GM20431 (cell line): Measurements from ENCODE around the gene MAP3K20.
"Not testable (repeated sequence)": the region's sequence is repeated elsewhere in the genome, so short reads cannot be mapped to it uniquely, and the experiment has no call there.

Experiments used
- in situ Hi-C: fragments of 300-500 bp; cut with MseI, MboI; formaldehyde crosslinking; loops from one replicate; pipeline ENCODE4 v1.15.0; 2020; ENCODE audit warnings: low sequenced_read_pairs; ENCODE audit not compliant: unreplicated experiment

Gene MAP3K20

GRCh38 chr2:173117678-173118077, 42.0 kb downstream of the MAP3K20 start:
- in situ Hi-C loops, result no loop called here

GRCh38 chr2:173118395-173118794, 42.7 kb downstream of the MAP3K20 start:
- in situ Hi-C loops, result no loop called here

- in situ Hi-C loops, result no loop called here
Measured at GRCh38 chr2:173119069-173119807, 43.6 kb downstream of the MAP3K20 start.

- in situ Hi-C loops, result no loop called here
Measured at GRCh38 chr2:173119944-173120343, 44.3 kb downstream of the MAP3K20 start.

- in situ Hi-C loops, result no loop called here
Measured at GRCh38 chr2:173122936-173123335, 47.3 kb downstream of the MAP3K20 start.

GRCh38 chr2:173124441-173124840, 48.8 kb downstream of the MAP3K20 start:
- in situ Hi-C loops, result no loop called here

GRCh38 chr2:173126819-173127218, 51.2 kb downstream of the MAP3K20 start:
- in situ Hi-C loops, result no loop called here

GRCh38 chr2:173128132-173128531, 52.5 kb downstream of the MAP3K20 start:
- in situ Hi-C loops, result not testable (repeated sequence)

- in situ Hi-C loops, result no loop called here
Measured at GRCh38 chr2:173130496-173131465, 55.1 kb downstream of the MAP3K20 start.

GRCh38 chr2:173132531-173132930, 56.9 kb downstream of the MAP3K20 start:
- in situ Hi-C loops, result no loop called here

GRCh38 chr2:173134703-173135102, 59.1 kb downstream of the MAP3K20 start:
- in situ Hi-C loops, result no loop called here

GRCh38 chr2:173136067-173136466, 60.4 kb downstream of the MAP3K20 start:
- in situ Hi-C loops, result no loop called here

- in situ Hi-C loops, result no loop called here
Measured at GRCh38 chr2:173136599-173136998, 61.0 kb downstream of the MAP3K20 start.

GRCh38 chr2:173137610-173138009, 62.0 kb downstream of the MAP3K20 start:
- in situ Hi-C loops, result no loop called here

GRCh38 chr2:173138962-173139361, 63.3 kb downstream of the MAP3K20 start:
- in situ Hi-C loops, result no loop called here

- in situ Hi-C loops, result no loop called here
Measured at GRCh38 chr2:173141666-173142065, 66.0 kb downstream of the MAP3K20 start.

GRCh38 chr2:173145454-173145853, 69.8 kb downstream of the MAP3K20 start:
- in situ Hi-C loops, result no loop called here

- in situ Hi-C loops, result no loop called here
Measured at GRCh38 chr2:173146590-173146989, 70.9 kb downstream of the MAP3K20 start.

- in situ Hi-C loops, result no loop called here
Measured at GRCh38 chr2:173148520-173148919, 72.9 kb downstream of the MAP3K20 start.

GRCh38 chr2:173149491-173149890, 73.8 kb downstream of the MAP3K20 start:
- in situ Hi-C loops, result no loop called here

GRCh38 chr2:173150087-173150486, 74.4 kb downstream of the MAP3K20 start:
- in situ Hi-C loops, result no loop called here
